DMS 273 (cell line): ENCODE measurements around the gene C16orf78.
"Not testable (repeated sequence)": the region's sequence is repeated elsewhere in the genome, so short reads cannot be mapped to it uniquely, and the experiment has no call there.

Experiments used
- DNase-seq: peaks from one replicate; lab custom pipeline; 2025; ENCODE audit not compliant: unreplicated experiment; lab: John Stamatoyannopoulos, UW

Gene C16orf78

DNA sequence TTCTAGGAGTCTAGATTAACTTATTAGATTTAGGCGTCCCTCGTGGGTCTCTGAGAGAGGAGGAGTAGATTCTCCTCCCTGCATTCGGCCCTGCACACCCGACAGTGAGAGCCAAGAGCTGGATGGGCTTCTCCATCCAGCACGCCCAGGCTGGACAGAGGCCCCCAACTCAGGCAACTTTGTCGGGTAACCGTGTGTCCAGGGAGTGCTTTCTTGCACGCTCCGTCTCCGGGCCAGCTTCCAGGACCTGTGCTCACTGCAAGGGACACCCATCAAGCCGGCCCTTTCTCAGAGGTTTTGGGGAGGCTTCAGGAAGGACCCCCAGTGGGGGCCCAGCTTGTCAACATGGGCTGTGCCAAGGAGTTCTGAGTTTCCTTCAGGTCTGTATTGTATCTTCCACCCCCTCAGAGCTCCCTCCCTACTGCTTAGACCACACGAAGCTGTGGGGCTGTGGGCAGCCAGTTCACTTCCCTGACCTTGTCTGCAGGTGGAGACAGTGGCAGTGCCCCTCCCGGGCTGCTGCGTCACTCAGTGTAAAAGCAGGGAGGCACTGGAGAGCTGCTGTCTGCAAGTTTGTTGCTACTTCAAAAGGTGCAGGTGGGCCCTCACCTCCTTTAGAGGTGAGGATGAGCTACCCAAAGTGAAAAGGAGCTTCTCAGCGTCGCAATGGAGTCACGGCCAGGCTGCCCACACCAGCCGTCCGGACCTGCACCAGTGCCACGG is 24.0 kb upstream of the C16orf78 start:
- no peak for DNase-seq

DNA sequence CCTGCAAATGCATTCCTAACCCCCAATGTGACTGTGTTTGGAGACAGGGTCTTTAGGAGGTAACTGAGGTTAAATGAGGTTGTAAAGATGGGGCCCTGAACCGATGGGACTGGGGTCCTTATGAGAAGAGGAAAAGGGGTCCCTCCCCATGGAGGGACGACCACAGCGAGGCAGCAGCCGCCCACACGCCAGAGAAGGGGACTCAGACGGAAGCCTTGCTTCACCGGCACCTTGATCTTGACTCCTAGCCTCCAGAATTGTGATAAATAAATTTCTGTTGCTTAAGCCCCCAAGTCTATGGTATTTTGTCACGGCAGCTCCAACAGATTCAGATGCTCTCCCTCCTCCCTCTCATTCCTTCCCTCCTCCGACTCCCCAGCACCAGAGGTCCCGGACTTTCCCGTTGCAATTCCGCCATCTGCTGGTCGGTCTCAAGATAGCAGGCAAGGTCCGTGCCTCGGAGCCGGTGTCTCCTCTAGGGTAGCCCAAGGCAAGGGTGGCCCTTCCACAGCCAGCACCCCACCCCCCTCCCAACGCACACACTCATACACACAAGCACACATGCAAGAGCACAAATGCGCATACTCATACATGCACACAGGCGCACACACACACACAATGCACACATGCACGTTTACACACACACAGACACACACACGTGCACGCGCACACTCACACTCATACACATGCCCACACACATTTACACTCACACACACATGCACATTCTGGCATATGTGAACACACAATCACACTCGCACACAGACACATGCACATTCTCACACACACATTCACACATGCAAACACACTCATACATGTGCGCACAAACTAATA is 23.1 kb upstream of the C16orf78 start:
- peak; percentile 87 for DNase-seq

DNA sequence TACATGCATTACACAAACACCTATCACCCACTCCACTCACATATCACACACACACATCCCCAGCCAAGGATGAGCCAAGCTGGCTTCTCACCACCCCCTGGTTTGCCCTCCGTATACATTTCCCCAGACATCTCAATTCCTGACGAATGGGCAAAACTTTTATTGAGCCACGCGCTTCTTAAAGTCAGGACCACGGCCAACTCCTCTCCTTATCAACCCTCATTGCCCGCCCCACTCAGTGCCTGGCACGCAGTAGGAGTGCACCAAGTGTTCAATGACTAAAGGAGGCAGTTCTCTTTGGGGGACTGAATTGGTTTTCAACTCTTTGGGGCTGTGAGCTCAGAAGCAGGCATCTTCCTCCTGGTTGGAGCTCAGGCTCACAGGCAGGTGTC is 22.5 kb upstream of the C16orf78 start:
- DNase-seq: no peak

DNA sequence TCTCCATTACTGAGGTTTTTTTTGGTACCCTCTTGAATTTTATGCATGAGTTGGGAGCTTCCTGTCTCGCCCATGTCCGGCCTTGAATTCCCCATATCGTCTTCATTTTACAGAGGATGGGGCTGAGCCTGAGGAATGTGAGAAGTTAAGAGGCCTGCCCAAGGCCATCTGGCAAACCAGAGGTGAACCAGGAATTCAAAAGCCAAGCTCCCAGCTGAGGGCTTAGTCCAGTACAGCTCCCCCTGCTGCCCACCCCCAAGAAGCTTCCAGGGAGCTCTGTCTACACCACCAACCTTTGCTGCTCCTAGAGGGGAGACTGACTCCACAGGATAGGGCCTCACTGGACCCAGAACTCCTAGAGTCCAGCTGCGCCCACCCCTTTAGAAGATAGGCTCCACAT is 20.7 kb upstream of the C16orf78 start:
- peak; percentile 89 for DNase-seq

DNA sequence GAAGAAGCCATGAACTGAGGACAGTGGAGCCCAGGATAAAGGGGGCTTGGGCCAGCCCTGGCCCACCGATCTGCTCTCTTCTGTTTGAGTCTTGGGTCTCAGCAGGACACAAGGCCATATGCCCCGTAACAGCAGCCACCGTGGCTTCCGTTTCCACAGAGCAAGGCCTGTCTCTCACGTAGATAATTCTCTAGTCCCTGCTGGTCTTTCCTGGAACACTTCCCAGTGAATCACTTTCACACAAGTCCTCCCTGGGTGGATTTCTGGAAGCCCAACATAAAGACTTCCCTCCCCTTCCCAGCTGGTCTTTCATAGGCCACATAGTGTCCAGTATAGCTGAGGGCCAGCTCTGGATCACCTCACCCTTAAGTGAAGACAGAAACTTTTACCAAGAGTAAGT is 19.9 kb upstream of the C16orf78 start:
- peak; percentile 39 for DNase-seq

DNA sequence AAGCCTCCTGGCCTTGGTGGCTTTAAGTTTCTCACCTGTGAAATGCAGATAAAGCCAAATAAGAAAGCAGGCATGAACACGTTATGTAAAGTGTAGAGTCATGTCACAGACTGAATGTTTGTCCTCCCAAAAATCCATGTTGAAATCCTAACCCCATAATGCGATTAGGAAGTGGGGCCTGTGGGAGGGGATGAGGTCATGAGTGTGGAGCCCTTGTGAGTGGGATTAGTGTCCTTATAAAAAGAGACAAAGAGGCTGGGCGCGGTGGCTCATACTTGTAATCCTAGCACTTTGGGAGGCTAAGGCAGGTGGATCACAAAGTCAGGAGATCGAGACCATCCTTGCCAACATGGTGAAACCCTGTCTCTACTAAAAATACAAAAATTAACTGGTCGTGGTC is 19.5 kb upstream of the C16orf78 start:
- DNase-seq: no peak

DNA sequence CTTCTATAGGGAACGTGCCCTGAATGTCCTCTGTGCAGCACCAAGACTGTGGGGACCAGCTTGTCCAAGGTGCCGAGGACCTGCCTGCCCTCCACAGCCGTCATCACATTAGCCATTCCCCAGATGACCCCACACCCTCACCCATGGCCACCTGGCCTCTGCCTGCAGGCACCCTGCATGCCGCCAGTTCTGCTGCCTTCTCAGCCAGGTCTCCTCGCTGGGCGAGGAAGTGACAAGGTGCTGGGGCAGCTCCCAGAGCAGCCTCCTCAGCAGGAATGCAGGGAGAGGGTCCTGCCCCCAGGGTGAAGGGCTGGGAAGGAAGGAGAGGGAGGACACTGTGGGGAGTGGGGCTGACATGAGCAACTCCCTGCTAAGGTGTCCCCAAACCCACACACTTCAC is 18.6 kb upstream of the C16orf78 start:
- DNase-seq: no peak

DNA sequence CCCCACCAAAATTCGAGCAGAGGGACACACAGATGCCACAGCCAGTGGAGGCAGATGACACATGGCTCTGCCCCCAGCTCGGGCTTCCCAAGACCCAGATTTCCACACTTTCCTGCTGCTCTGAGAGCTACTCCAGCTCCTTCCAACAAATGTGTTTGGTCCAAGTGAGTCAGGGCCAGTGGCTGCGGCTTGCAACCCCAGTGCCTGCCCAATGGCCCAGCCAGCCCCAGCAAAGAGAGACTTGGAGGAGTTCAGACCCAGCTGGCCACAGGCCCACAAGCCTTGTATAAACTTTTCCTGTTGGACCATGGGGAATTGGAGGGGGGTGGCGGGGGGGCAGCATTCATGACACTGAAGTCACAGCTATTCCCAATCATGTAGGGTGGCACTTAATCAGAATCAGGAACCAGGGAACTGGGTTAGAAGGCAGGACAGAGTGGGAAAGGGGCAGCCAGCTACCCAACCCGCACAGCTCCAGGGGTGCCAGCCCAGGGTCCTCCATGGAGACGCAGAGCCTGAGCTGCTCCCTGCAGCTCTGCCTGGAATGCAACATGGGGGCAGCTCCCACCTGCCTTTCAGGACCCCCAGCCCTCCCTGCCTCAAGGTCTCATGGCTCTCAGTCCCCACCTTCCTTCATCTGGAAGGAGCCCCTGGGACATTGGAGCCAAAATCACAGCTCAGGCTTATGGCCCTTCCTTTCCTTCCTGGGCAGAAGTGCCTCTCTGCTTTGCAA is 17.5 kb upstream of the C16orf78 start:
- DNase-seq: no peak

DNA sequence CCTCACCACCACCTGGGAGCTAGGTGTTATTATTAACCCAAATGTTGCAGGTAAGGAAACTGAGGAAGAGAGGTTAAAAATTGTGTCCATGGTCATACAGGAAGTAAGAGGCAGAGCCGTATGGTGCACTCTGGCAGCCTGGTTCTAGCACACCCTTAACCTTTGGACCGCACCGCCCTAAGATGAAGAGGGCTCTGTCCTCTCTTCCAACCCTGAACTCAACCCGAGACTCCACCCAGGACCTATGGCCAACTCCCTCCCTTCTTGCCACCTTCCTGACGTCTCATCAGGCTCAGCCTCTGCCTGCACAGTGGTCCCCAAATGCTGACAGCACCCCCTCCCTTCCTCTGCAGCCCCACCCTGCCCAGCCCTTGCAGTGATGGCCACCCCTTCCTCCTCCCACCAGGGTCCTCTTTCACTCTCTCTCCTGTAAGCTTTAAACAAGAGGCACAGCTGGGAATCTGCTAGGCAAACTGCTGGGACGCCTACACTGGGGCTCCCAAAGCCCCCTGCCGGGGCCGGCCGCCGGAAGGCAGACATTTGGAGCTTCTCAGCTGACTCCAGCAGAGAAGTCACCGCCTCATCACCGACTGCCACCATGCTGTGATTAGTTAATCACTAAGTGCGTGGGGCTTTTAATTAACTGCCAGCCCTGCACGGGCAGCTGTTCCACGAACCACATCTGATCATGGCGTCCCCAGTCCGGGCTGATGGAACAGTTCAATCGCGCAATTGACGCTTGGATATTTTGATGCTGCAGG is 16.7 kb upstream of the C16orf78 start:
- peak; percentile 40 for DNase-seq

DNA sequence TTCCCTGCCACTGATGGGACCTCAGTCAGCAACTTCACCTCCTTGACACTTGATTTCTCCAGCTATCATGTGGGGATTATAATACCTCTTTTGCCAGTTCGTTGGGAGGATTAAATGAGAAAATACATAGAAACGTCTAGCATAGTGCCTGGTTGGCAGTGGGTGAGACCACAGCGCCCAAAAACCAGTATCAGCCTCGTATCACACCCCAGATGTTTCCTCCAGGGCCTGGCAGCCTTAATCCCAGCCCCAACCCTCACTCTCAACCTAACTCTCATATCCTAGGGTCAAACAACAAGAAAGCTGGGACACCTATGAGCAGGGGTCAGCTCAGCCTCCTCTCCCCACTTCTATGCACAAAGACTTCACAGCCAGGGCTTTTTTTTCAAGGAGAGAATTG is 14.0 kb upstream of the C16orf78 start:
- no peak for DNase-seq

DNA sequence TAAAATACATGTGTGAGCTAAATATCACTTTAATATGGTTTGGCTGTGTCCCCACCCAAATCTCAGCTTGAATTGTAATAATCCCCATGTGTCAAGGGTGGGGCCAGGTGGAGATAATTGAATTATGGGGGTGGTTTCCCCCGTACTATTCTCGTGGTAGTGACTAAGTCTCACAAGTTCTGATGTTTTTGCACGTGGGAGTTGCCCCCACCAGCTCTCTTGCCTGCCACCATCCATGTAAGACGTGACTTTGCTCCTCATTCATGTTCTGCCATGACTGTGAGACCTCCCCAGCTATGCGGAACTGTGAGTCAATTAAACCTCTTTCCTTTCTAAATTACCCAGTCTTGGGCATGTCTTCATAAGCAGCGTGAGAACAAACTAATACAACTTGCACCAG is 11.9 kb upstream of the C16orf78 start:
- DNase-seq: not testable (repeated sequence)

DNA sequence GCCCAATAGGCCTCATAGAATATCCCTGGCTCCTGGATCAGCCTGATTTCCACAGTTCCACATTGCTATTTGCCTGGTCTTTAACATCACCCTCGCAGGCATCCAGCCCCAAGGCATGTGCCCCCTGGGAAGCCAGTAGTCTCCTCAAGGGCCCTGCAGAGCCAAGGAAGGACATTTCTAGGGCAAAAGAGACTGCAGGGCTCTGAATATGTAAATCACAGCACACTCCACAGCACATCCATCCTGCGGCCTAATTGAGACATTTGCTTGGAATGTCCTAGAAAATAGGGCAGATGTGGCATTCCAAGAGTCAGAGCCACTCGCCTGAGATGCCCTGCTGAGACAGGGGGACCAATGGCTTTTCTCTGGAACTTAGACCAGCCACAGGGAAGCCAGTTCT is 11.4 kb upstream of the C16orf78 start:
- no peak for DNase-seq

DNA sequence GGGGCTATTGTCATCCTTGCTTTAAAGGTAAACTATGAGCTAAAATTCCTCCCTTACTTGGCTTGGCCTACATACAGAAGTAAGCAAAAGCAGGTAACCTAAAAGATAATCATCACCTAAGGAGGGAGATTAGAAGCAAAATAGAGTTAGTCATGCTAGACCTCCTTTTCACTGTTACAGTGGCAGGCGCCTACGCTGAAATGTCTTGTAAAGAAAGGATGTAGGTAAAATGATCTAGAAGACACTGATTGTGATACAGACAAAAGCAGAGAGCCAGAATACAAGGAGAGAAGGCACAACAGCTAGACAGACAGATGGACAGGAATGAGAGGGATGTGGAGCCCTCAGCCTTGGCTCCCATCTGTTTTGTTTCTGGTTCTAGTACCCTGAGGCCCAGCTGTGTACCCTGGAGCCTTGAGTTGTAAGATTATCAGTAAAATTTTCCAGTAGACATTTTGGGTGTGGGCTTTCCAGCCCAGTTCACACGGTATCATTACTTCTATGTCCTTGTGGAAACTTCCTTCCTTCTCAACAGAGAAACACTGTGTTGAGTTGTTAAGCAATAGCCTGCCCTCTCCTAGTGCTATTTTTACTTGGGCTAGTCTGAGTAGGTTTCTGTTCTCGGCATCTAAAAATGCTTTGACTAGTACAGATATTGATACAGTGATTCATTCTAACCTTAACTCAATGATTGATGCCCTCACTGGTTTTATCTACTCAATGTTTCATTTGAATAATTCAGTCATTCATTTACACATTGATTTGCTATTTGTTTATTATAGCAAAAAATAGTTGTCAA is 7.7 kb upstream of the C16orf78 start:
- peak; percentile 89 for DNase-seq

DNA sequence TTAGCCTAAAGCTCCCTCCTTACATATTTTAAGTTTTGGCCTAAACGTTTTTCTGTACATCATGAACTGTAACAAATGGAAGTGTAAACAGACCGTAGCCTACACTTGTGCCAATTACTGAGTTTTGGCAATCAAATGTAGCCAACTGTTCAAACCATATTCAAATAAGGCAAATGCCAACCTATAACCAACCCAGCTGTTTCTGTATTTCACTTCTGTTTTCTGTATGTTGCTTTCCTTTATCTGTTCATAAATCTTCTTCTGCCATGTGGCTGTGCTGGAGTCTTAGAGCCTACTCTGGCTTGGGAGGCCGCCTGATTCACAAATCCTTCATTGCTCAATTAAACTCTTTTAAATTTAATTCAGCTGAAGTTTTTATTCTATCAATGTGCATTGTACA is 6.9 kb upstream of the C16orf78 start:
- DNase-seq: peak; percentile 92

DNA sequence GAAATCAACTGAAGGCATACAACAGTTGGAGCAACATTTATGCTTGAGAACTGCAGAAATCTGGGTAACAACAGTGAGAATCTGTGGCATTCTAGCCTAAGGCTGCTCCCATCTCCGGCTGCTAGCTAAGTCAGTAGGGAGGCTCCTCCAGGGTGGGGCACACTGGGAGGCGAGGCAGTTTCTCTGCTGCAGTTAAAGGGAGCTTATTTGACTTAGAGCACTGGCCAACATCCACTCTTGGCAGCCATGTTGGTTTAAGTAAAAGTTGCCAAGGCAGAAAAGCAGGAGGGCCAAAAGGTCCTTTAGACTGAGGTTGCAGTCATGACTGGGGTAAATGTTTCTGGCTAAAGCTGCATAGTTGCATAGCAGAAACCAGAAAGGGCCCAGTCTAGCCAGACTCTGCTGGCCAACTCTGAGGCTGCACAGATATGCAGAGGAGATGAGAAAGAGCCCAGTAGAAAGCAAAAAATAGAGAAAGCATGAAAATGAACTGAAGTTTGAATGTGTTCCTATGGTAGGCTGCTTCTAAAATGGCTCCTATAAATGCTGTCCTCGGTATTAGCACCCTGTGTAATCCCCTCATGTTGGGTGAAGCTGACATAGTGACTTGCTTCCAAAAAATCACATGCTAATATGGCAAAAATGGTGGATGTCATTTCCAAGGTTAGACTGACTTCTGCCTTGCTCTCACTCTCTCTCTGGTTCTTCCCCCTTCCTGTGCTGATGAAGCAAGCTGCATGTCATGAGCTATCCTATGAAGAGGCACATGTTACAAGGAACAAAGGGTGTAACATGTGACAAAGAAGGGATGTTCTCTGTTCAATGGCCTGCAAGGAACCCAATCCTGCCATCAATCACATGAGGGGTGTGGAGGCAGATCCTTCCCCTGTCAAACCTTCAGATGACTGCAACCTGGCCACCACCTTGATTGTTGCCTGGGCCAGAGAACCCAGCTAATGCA is 3.7 kb upstream of the C16orf78 start:
- DNase-seq: no peak

DNA sequence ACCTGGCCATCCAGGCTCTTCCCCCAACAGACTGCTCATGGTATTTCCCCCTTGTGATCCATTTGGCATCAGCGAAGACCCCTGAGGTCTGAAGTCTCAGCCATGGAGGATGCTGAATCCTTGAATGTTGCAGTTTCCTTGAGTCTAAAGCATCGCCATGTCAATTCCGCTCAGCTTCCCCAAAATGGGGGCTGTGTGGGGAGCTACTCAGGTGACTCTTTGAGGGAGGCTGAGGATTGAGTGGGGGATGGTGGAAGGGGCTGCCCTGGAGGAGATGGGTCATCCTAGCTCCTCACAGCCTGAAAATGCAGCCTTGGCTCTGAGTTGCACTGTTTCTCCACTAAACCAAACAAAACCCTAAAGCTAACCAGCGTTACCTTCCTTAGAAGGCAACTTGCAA is 2.6 kb downstream of the C16orf78 start:
- DNase-seq: no peak

DNA sequence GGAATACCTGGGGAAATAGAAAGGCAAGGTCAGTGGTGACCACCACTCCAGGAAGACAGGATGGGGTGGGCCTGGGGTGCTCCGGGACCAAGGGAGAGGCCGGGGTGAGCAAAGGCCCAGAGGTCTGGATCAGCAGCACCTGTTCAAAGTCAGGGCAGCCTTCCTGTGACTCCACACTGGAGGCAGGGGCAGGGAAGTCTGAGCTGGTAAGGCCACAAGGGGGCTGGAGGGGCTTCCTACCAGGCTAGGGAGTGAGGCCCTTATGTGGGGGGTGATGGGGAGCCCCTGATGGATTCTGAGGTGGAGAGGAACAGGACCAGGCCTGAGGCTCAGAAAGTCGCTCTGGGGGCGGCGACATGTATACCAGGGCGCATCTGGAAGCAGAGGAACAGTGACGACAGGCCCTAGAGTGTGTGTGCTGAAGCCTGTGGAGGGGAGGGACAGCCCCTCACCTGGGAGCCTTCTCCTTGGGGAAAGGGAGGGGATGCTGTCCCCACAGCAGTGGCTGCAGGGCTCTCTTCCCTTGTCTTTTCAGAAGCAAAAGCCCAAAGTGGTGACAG is 3.7 kb downstream of the C16orf78 start:
- DNase-seq: no peak

DNA sequence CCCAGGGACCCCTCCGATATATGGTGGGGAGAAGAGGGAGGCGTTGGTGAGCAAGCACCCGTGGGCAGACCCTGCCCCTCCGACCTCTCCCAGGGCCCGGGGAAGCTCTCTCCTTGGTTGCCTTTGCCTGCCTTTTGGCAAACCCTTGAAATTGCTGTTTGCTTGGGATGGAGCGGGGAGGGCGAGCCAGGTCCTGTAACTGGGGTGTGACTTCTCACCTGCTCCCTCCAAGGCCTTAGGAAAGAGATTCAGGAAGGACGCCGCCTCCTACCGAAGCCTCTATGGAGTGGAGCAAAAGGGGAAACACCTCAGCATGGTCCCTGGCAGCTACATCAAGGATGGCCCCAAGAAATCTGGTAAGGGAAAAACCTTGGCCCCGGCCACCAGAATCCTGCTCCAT is 4.6 kb downstream of the C16orf78 start:
- no peak for DNase-seq

DNA sequence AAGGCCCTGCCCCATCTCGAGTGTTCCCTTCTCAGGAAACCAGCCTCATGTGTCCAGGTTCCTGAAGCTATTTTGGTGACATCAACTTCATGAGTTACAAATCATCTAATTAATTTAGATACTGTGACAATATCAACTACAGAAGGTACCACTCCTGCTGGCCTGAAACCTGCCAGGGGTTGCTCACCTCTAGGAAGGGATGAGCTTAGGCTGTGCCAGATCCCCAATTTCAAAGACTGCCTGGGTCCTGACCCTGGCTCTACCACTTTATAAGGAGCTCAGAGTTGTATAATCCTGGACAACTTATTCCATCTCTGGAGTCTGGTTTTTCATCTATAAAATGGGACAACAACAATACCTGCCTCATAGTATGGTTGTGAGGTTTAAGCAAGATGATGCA is 5.2 kb downstream of the C16orf78 start:
- DNase-seq: no peak
